H1 (cell line): Measurements from ENCODE around the gene ASTN2. TPM values are rescaled to one million over a fixed set of nuclear protein-coding genes. Genes with fewer than 3 reads are reported as not detected.

Experiments used
- EZH2 ChIP-seq: fragments of 200-600 bp; sonication (generic); IDR thresholded peaks from 2 replicates; pipeline ENCODE4 v1.7.1; 2012; ENCODE audit warnings: low read depth, mild to moderate bottlenecking, moderate library complexity, low read length, inconsistent platforms; ENCODE audit not compliant: severe bottlenecking
- RBBP5 ChIP-seq: IDR thresholded peaks from 2 replicates; pipeline ENCODE4 v1.7.1; 2012; ENCODE audit warnings: low read depth, mild to moderate bottlenecking, inconsistent platforms, low read length, moderate library complexity, borderline replicate concordance
- SIRT6 ChIP-seq: IDR thresholded peaks from one replicate; pipeline ENCODE4 v1.7.1; 2012; ENCODE audit warnings: low read length, inconsistent platforms
- SUZ12 ChIP-seq: fragments of 200-600 bp; sonication (generic); IDR thresholded peaks from 2 replicates; pipeline ENCODE4 v1.6.1; 2012; ENCODE audit warnings: mild to moderate bottlenecking, inconsistent platforms, low read length, moderate library complexity, mixed read lengths
- polyA plus RNA-seq, 7 experiments: library from polyadenylated mRNA; depleted of rRNA in 3 of 7; stranded (reverse) in 5 of 7; unstranded in 2 of 7; fragments of >200 nt in 5 of 7; fragments of 200-250 nt in 2 of 7; gene quantifications; 1 replicate in 5 of 7; 2 replicates in 1 of 7; 4 replicates in 1 of 7; pipeline versions ENCODE4 v1.2.1 to v1.2.3, GENCODE V29; 2011 to 2013; ENCODE audit warnings: missing spikeins in 2 of 7, mixed read lengths in 2 of 7
- total RNA-seq: library from RNA; stranded (reverse); fragmentation: NEBNext Ultra II Directional; extraction: Animal tissue kit (Norgen Biotek cat#: 25700); gene quantifications from 2 replicates; pipeline ENCODE4 v1.2.1, GENCODE V29; 2021

ASTN2 gene
- total and polyA plus RNA-seq, 2 of the 8 experiments (the other 6 are each of a cell fraction or from before 2014, with no cell fraction given) = 8.2 to 13.7 TPM

GRCh38 chr9:116658265-116658664 is 756.6 kb downstream of the ASTN2 start (continued):
- TF ChIP-seq EZH2 (no peak), SIRT6 (no peak), RBBP5 (no peak), SUZ12 (no peak)
